Effector CD4-positive, alpha-beta T cell (primary cell): Measurements from ENCODE around the gene TLCD4.
"Not testable (repeated sequence)": the region's sequence is repeated elsewhere in the genome, so short reads cannot be mapped to it uniquely, and the experiment has no call there.

Experiments
- DNase-seq: peaks from one replicate; pipeline ENCODE4 v3.0.0-alpha.2; 2020

TLCD4 gene

DNA sequence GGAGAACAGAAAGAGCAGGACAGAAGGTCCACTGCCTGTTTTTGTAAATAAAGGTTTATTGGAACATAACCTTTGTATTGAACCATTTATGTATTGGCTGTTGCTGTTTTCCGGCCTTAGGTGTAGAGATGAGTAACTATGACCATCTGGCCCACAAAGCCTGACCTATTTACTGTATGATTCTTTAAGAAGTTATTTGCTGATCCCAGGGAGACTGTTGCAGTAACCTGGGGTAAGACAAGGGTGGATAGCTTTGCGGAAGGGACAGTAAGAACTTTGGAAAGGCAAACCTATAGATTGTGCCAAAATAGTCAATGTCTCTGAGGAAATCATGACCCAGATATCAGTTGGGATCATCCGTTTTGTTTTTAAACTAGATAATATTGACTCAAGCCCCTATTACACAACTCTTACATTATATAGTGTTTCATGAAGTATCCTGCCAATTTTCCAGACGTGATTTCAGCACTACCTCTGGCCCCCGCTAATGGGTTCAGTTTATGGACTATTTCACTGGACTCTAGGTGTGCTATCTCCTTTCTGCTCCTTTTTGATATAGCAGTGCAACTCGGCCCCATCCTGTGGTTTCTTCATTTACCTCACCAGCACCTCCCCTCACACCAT, 20.8 kb upstream of the TLCD4 start:
- DNase-seq, result no peak

DNA sequence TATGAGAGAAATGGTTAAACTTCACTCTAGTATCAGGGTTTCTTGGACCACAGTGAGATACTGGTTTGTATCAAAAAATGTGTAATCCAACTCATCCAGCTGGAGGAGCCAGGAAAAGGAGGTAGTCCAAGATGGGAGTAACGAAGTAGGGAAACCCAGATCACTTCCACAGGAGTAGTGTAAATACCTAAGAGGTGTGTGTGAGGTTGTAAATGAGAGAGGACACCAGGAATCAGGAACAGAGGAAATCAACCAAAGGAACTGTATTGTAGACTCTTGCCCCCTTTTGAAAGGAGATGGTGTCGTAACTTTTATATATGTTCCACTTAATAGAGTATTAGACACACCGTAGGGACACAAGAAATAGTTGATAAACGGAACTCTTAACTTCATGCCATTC, 19.7 kb upstream of the TLCD4 start:
- DNase-seq, result no peak

DNA sequence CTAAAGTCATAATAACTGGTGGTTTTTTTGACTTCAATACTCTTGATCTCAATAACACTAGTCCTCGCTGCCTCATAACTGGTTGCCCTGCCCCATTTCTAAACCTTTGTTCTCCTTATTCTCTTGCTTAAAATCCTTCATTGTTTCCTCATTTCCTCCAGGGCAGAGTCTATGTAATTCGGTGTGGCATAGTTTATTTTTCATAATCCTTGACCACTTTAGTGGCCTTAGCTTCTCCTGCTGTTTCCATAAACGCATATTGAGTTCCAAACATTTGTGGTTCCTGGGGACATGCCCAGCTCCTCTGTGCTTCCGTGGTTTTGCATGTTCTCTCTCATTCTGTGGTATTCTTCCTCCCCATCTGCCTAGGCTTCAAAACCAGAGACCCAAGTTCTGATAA, 19.0 kb upstream of the TLCD4 start:
- DNase-seq, result no peak

DNA sequence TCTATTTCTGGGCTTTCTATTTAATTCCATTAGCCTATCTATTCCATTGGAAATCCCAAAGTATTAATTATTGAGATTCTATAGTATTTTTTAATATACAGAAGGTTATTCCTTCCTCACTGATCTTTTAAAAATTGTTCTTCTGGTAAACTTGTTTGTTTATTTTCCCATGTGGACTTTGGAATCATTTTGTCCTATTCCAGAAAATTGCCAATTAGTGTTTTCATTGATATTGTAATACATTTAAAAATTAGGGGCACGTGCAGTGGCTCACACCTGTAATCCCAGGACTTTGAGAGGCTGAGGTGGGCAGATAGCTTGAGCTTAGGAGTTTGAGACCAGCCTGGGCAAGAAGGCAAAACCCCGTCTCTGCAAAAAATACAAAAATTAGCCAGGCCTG, 8.4 kb upstream of the TLCD4 start:
- no peak for DNase-seq

DNA sequence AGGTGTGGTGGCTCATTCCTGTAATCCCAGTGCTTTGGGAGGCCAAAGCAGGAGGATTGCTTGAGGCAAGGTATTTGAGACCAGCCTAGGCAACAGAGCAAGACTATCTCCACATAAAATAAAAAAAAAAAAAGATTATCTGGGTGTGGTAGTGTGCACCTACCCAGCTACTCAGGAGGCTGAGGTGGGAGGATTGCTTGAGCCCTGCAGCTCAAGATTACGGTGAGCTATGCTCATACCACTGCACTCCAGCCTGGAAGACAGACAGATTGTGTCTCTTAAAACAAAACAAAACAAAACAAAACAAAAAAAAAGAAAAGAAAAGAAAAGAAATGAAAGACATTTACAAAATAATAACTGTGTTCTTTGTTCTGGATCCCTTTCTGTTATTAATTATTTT, 6.1 kb upstream of the TLCD4 start:
- no peak for DNase-seq

DNA sequence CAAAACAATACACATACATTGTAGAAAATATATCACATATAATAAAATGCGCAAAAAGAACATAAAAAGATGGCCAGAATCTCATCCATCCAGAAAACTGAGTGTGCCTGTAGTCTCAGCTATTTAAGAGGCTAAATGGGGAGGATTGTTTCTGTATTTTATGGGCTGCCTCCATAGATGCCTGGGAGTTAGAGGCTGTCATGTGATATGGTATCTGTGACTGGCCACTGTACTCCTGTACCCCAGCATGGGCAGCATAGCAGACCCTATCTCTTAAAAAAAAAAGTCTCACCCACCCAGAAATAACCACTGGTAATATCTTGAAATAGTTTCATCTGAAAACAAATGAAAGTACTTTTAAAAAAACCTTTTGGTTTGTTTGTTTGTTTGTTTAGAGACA, 3.5 kb upstream of the TLCD4 start:
- DNase-seq, result no peak

DNA sequence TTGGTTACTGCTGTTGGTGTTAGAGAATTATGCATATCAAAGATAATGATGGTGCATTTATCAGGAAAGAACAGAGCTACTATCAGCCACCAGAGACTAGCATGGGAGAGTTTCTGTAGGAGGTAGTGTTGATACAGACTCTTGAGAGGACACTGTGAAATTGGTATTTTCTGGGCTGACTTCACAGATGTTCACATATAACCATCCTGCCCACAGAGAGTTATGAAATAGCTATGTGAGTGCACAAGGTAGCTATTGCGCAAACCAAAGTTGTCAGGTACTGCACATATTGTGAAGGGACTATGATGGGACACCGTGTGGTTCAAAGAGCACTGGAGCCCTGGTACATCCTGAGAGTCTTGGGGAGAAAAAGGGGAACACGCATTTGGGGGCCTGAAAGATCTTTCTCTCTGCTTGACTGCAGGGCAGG, 1.4 kb upstream of the TLCD4 start:
- DNase-seq, result no peak

DNA sequence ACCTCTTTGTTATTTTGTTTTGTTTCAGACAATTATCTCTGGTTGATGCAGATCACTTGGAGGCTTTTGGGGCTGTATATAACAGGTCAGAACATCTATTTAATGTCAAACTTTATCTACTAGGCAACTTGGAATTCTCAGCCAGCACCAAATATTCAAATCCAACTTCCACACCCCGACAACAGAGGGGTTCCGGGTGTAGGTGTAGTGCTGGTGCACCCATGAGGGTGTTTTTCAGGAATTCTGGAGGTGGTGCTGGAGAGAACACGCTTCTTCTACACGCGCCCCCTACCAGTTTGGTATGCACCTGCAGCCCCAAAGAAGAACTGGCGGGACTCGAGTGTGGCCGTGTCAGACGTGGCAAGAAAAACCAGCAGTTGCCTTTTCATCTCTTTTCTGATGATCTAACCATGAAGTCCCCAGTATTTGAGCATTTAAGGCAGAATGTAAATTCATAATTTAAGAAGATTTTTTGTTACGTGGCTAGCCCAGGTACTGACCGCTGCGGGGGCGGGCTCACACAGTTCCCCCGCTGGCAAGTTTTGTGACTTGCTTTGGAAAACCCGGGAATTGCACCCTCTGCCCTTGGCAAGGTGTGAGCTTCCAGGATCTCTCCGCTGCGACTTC, 462 bp upstream of the TLCD4 start:
- peak; percentile 36 for DNase-seq

DNA sequence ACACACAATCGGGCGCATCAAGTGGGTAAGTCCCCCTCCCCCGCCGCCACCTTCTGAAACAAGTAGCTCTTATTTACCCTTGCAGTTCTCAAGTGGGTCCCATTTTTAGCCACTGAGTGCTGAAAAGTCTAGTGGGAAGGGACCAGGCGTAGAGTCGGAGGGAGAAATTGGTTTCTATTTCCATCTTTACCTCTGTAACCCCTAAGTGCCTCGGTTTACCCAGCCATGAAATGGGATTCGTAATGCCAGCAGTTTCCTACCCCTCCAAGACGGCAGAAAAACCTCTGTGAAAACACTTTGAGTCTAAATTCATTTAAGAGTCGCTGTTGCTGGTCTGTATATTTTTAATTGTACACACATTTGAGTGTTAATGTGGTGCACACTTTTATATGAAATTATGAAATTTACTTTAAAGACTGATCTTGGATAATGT, 928 bp downstream of the TLCD4 start:
- no peak for DNase-seq

DNA sequence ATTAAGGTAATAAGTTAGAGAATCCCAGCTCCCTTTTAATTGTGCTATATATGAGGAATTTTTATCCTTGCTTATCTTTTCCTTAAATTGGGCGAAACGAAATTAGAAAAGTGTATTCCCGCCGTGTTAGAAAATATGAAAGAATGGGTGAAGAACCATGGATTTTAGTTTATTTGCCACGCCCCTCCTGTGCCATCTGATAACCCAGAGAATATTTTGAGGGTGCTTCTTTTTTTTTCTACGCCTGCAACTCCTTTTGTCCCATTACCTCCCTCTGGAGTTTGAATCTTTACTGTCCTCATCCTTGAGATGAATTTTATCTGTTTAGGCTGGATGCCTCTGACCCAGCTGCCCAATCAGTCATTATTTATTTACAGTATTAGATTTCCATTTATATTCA, 1.6 kb downstream of the TLCD4 start:
- DNase-seq, result no peak

DNA sequence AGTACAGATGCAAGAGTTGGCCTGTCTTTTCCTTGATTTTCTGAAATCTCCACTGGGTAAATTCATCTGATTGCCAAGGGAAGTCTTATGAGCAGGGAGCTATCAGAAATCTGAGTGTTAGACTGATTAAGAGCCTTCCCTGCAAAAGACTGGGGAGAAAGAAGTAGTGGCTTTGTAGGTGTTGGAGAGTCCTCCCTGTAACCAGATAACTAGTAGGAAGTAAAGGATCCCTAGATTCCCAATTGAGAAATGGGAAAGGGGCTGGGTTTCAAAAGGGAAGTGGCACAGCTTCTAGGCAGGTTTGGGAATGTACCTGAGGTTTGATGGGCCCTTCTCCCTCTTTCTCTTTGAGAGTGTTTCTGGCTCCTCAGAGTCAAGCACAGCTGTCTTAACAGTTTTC, 2.1 kb downstream of the TLCD4 start:
- DNase-seq, result no peak

DNA sequence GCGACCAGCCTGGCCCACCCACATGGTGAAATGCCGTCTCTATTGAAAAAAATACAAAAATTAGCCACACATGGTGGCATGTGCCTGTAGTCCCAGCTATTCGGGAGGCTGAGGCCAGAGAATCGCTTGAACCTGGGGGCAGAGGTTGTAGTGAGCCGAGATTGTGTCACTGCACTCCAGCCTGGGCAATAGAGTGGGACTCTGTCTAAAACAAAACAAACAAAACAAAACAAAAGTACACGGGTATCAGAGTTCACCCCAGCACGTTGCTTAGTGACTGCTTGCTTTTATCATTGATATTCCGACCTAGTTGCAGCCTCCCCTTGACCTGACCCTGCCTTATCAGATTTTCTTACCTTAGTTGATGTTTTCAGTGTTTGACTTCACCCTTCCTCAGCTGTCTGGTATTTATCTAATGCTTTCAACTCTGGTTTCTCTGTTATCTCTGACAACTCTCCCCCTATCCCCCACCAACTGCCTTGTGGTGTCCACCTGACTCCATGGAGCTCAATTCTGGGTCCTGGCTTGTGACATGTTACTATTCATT, 5.1 kb downstream of the TLCD4 start:
- DNase-seq, result no peak

DNA sequence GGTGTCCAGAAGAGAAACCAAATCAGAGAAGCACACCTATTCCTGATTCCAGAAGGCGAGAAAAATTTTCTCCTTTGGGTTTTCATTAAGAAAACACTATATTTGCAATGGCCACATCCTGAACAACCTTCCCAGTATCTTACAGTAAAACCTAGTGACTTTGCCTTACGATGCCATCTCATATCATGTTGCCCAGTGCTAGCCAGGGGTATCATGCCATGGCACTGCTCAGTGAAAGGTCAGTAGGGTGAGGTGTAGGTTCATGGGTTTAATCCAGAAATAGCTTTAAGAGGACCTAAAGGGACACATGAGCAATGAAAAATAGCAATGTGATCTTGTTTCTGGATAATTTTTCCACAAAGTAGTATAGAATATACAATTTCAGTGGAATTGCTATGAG, 7.2 kb downstream of the TLCD4 start:
- no peak for DNase-seq

DNA sequence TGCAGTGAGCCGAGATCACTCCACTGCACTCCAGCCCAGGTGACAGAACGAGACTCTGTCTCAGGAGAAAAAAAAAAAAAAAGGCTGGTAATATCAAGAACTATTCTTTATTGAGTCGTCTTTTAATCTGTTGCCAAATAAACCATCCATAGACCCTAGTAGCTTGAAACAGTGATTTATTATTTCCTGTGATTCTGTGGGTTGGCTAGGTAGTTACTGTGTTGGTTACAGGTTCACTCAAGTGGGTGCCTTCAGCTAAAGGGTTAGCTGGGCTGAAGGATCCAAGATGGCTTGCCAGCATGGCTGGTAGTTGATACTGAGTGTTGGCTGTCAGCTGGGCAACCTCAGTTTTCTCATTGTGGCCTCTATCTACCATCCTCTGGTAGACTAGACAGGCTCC, 9.2 kb downstream of the TLCD4 start:
- DNase-seq, result no peak

DNA sequence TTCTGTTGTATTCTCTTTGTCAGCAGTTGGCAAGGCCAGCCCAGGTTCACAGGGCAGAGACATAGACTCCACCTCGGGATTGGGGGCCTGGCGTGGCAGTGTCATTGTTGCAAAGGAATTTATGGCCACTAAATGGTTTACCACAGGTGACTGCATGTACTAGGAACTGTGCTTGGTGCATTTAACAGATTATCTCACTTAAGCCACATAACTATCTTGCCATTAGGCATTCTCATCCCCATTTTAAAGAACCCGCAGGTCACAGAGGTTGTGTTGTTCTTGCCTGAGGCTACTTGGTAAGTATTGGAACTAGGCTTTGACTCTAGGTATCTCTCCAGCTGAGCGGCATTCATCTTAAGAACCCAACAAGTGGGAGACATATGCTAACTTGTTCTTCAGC, 9.7 kb downstream of the TLCD4 start:
- no peak for DNase-seq

DNA sequence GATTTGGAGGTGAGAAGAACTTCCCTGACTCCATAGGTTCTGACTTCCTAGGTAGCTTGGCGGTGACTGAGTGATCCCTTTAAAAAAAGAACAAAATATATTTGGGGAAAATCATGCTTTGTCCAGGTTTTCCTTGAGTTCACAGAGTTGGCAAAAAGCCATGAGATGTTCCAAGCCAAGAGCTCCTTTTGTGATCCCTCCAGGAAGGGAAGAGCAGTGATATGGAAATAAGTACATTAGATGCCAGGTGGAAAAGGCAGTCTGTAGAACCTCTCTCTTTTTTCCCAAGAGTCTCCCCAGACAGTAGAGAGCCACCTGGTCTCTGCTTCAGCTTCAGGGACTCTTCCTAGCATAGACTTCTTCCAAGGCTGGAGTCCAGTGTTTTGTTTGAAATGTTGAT, 10.2 kb downstream of the TLCD4 start:
- no peak for DNase-seq

DNA sequence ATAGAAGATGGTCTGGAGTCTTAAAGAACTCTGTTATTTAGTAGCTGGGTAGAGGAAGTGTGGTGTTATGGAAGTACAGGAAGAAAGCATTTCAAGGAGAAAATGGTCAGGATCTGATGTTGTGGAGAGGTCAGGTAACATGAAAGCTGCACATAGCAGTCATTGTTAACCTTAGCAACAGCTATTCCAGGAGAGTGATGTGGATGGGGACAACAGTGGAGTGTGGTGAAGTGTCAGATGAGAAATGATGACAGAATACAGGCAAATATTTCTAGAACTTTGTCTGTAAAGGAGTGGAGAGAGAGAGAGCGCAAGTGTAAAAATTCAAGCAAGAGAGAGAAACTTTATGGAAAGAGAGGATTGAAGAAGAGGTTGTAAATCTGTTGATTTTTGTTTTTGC, 15.6 kb downstream of the TLCD4 start:
- no peak for DNase-seq

DNA sequence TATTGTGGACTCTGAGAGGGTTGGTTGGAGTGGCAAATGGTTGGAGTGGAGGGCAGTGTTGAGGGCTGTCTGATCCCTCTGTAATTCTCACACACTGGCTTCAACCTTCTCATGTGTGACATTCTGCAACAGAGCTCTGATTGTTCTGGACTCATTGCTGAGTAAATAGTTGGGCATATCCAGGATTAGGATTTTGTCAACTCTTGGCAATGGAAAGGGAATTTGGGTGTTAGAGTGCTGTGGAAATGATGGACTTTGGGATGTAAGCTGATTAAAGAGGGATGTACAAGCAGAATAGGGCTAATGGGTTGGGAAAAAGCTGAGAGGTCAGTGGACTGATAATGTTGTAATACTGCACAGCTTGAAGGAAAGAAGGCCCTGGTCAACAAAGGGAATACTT, 16.5 kb downstream of the TLCD4 start:
- DNase-seq, result no peak

DNA sequence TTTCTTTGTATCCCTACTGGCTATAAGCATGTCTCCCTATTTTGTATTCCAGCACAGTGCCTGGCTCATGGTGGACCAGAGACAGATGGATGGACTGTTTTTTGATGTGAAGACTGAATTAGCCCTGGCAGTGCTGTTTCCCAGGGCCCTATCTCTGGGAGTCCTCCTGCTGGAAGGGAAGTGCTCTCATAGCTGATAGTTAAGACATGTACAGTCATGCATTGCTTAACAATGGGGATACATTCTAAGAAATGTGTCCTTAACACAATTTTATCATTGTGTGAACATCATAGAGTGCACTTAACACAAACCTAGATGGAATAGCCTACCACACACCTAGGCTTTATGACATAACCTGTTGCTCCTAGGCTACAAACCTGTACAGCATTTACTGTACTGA, 21.1 kb downstream of the TLCD4 start:
- DNase-seq, result no peak

DNA sequence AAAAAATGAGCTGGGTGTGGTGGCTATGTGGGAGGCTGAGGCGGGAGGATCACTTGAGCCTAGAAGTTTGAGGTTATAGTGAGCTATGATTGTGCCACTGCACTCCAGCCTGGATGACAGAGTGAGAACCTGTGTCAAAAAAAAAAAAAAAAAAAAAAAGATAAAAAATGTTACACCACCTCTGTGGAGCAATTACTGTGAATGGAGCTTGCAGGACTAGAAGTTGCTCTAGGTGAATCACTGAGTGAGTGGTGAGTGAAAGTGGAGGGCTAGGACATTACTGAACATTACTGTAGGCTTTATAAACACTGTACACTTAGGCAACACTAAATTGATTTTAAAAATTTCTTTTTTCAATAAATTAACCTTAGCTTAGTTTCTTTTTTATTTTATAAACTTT, 21.9 kb downstream of the TLCD4 start:
- DNase-seq, result no peak

DNA sequence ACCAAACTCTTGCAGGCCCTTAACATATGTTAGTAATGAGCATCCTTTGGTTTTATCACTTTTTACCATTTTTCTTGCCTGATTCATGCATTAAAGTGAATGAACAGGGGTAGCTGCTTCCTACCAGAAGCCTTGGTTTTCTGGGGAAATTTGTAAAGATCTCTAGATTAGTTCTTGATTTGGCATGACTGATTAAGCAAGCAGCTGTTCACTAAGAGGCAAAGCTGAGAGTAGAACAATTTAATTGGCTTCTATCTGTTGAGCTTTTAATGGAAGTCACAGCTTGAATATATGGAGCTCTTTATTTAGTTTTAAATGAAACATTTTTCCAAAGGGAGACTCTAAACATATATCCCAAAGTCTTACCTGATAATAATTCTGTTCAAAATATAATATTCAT, 23.6 kb downstream of the TLCD4 start:
- no peak for DNase-seq

DNA sequence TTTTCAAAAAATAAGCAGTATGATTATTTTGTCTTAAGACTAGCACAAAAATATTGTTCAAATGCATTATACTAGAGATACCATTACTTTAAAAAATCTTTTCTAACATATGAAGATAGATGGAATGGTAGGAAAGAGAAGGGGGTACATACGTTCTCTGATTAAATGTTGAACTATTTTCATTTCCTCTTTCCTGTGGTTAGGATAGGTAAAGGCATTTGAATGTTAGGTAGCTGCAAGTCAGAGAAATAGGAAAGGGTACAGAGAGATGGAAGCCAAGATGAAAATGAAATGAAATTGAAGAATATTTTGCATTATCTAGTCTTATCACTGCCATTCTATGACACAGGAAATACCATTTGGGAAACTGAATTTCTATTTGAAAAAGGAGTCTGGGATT, 28.3 kb downstream of the TLCD4 start:
- no peak for DNase-seq

DNA sequence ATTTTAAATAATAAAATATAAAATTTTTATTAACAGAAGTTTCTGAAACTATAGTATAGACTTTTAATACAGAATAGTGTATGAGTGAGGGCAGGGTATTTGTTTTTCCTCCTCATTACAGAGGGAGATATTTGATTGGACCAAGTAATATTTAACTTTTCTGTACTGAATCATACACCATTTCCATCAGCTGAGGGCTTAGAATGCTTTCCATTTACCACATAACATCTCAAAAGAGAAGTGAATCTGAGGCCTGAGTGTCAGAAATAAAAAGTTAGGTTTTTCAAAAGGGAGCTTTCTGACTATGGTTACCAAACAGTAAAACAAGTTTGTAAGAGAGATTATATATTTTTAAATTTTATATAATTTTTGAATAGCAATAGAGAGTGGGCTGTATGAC, 29.5 kb downstream of the TLCD4 start:
- DNase-seq, result no peak

DNA sequence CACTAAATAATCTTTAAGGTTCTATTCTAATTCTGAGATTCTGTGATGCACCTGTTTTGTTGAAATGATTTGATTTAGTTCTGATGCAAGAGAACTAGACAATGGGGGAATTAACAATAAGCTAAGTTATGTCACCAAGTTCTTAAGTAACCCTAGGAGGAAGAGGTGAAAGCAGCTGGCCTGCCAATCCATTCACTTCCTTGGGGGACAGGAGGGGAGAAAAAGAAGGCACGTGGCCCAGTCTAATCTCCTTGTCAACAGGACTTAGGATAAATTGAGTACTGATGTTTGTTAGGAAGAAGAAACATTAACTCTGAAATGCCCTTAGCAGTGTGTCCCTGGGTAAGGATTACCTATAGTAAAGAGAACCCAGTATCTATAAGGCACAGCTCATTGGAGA, 36.9 kb downstream of the TLCD4 start:
- no peak for DNase-seq

DNA sequence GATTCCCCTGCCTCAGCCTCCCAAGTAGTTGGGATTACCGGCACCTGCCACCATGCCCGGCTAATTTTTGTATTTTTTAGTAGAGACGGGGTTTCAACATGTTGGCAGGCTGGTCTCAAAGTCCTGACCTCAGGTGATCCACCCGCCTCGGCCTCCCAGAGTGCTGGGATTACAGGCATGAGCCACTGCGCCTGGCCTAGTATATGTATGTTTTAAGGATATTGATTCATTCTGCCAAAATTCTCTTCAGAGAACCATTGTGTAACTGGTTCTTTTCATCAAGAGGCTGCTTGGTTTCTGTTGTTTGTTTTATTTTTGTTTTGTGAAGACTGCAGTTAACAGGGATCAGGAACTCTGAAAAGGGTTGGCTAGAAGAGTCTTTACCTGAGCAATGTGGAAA, 48.4 kb downstream of the TLCD4 start:
- DNase-seq, result not testable (repeated sequence)
